Inflammatory macrophage (primary cell): Measurements from ENCODE around the gene ABCB1.

Experiments
- DNase-seq, 2 donors: peaks; one replicate each; pipeline ENCODE4 v3.0.0-alpha.2; 2020 to 2022
- total RNA-seq, 18 experiments: gene quantifications; one replicate each; lab custom pipeline; 2026; ENCODE audit warnings: mixed read lengths in 6 of 18, inconsistent platforms in 2 of 18; lab: John Stamatoyannopoulos, UW

The ABCB1 gene
- total RNA-seq, result 0.40 to 2.3 (median 0.99) reads per million in 18 experiments

- DNase-seq, result peak; percentile 37 to 75
Measured at GRCh38 chr7:87600130-87601124, at the start of gene ABCB1. TSS of gene ABCB1 (minus strand) at chr7:87600884. CDS start at chr7:87600184, 700 bp downstream.

DNA sequence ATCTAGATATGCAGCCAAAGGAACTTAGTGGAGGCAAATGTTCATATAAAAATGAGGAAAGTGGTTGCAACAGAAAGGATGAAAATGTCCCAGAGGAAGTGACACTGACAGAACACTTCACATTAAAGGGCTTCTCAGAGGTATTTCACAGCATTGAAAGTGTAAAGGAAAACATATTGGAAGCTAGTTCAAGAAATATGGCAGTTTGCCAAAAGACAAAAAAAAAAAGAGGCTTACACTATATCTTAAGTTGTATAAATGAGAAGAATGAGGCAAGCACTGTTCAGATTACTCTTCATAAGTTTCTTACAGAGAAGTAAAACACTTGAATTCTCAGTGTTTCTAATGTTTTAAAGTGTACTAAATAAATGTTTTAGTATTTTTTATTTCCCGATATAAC, 47.6 kb upstream of the ABCB1 start:
- DNase-seq, result no peak

DNA sequence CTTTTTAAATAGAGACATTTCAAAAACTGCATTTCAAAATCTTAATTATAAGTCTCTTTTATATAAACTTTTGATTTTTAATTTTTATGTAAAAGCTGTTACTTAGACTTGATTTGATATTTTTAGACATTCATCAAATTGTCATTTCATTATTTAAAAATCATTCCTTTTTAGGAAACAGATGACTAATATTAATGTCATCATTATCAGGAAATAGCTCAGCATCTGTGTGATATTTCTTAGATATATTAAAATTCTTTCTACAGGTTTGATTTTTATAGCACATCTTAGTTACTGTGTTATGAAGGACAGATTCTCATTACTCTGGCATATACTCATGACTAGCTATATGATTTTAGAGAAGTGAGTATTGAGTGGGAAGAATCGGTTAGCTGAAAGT, 44.8 kb upstream of the ABCB1 start:
- no peak for DNase-seq

- no peak for DNase-seq
Measured at GRCh38 chr7:87635921-87636320, 35.2 kb upstream of the ABCB1 start.

- no peak for DNase-seq
Measured at GRCh38 chr7:87628780-87629569, 28.3 kb upstream of the ABCB1 start.

- no peak for DNase-seq
Measured at GRCh38 chr7:87627634-87627994, 26.9 kb upstream of the ABCB1 start.

- no peak for DNase-seq
Measured at GRCh38 chr7:87625101-87625500, 24.4 kb upstream of the ABCB1 start.

- DNase-seq, result no peak
Measured at GRCh38 chr7:87624628-87625027, 23.9 kb upstream of the ABCB1 start.

DNA sequence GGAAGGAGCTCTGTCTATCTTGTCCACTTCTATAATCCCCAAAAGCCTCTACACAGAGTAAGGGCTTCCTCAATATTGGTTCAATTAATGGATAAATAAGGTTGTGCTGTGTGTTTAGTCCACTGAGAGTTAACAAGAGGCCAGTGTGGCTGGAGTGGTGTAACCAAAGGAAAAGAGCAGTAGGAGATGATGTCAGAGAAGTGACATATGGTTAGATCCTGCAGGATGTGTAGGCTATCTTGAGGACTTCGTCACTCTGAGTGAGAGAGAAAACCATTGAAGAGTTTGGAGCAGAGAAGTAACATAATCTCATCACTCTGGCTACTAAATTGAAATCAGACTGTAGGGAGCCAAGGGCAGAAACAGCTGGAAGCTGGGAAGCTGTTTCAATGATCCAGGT, 14.5 kb upstream of the ABCB1 start:
- DNase-seq, result no peak

- DNase-seq, result no peak
Measured at GRCh38 chr7:87609916-87610315, 9.2 kb upstream of the ABCB1 start.

GRCh38 chr7:87608431-87608830, 7.7 kb upstream of the ABCB1 start:
- DNase-seq, result no peak

DNA sequence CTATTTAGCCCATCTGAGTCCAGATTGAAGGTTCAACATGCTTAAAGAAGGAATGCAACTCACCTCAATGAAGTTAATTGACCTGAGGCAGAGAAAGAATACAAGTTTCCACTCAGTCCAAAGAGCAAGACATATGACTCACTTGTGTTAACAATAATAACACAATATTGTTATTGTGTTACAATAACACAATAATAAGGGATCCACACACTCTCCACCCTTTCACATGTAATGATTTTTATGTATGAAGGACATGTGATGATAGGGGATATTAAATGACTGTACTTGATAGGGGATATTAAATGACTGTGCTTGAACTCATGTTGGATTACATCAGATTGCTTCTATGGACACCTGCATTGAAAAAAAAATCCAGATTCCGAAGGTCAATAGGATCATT, 3.6 kb upstream of the ABCB1 start:
- no peak for DNase-seq

GRCh38 chr7:87599336-87599735, 1.3 kb downstream of the ABCB1 start:
- DNase-seq, result peak; percentile 66 to 86

GRCh38 chr7:87598234-87599009, 2.3 kb downstream of the ABCB1 start:
- no peak for DNase-seq

- peak in 1 of 2 donors; percentile 1 for DNase-seq
Measured at GRCh38 chr7:87596696-87597095, 4.0 kb downstream of the ABCB1 start.

- DNase-seq, result no peak
Measured at GRCh38 chr7:87596136-87596535, 4.5 kb downstream of the ABCB1 start.

DNA sequence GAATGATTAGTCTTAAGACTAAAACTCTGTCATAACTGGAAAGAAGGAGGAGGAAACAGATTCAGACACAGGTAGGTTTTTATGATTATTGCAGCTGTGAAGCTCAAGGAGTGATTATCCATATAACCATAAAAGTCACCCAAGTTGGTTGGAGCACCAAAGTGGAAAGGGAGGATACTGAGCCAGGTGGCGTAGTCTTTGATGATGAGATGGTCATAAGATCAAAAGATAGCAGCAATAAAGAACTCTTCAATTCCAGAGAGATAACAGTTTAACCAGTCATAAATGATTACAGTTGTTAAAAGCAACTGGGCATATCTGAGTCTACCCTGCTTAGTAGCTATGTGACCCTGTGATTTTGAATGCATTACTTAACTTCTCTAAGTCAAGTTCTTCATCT, 8.4 kb downstream of the ABCB1 start:
- no peak for DNase-seq

DNA sequence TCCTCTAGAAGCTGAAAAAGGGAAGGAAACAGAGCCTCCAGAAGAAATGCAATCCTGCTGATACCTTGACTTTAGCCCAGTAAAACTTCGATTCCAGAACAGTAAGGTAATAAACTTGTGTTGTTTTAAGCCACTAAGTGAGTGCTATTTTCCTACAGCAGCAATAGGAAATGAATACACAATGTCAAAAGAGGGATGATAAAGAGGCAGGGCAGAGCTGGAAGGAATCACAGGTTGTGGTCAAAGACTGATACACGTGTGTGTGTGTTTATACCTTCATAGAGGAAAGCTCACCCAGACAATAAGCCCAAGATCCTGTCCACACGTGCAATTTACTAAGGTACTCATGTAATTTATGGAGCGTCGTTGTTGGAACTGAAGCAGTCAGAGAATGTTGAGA, 9.5 kb downstream of the ABCB1 start:
- no peak for DNase-seq

GRCh38 chr7:87590578-87590977, 10.1 kb downstream of the ABCB1 start:
- no peak for DNase-seq

DNA sequence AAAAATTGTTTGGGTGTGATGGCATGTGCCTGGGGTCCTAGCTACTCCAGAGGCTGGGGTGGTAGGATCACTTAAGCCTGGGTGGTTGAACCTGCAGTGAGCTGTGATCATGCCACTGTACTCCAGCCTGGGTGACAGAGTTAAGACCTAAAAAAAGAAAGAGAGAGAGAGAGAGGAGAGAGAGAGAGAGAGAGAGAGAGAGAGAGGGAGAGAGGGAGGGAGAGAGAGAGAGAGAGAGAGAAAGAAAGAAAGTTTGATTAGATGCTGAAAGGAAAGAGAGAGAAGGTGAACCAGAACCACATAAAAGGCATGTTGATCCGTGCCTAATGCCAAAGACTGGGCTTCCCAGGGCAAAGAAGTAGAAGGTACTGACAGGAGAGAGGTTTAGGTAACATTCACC, 11.1 kb downstream of the ABCB1 start:
- DNase-seq, result no peak

GRCh38 chr7:87581723-87582122, 19.0 kb downstream of the ABCB1 start:
- no peak for DNase-seq

- DNase-seq, result no peak
Measured at GRCh38 chr7:87580636-87581035, 20.0 kb downstream of the ABCB1 start.

DNA sequence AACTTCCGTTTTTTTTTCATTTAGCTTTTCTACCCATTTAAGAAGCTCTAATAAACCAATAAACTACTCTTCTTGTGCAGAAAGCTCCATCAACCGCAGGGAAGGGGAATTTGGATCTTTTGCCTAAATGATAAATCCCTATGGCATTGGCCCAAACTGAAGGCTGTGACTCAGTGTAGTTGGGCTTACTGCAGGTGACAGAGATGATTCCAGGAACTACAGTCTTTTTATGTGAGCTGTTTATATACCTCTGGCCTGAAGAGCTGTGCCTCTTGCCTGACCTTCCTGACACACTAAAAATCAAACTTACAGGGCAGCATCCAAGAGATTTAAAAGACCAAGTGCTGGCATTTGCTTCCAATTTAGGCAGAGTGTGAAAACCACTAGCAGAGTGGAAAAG, 25.2 kb downstream of the ABCB1 start:
- no peak for DNase-seq
